Limb (tissue), 2 donors: ENCODE data around the gene ABLIM3.
A peak's percentile ranks its signal among the peaks of the same experiment; 100 is the strongest.

Experiments
- DNase-seq, 2 donors: peaks; one replicate each; pipeline ENCODE4 v3.0.0-alpha.2; 2016; ENCODE audit errors: extremely low spot score in 2 of 2

The ABLIM3 gene

DNA sequence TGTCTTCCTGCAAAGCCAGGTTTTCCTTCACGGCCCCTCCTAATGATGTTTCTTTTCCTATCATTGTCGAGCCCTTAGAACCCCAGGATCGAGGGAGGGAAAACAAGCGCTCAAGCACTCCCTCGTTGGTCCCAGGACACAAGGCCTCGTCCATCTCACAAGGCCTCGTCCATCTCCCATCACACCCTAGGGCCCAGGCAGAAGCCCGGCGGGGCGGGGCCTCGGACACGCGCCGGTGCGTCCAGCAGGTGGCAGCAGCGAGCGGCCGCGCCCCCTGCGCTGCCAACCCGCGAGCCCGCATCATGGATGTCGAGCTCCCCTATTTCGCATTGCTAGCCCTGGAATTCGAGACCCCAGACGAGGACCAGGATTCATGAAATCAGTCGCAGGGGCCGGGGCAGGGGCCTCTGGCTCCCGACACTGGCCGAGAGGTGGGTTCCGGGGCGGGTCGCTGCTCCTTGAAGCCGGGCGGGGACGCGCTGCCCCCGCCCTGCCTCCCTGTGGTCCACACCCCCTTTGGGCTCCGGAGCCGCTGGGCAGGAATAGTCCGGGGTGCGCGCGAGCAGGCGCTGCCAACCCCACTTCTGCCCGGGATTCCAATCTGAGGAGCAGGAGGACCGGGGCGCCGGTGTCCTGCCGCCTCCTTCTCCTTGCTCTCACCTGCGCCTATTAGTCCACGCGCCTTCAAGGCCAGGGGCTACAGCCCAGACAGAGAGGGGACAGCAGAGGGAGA, at the start of gene ABLIM3:
Gene ABLIM3, plus strand, starts transcription at position 270 of the 733 bp plus-strand sequence. CDS start 603 bp downstream, outside the sequence.
- DNase-seq = peak; percentile 40 to 89

DNA sequence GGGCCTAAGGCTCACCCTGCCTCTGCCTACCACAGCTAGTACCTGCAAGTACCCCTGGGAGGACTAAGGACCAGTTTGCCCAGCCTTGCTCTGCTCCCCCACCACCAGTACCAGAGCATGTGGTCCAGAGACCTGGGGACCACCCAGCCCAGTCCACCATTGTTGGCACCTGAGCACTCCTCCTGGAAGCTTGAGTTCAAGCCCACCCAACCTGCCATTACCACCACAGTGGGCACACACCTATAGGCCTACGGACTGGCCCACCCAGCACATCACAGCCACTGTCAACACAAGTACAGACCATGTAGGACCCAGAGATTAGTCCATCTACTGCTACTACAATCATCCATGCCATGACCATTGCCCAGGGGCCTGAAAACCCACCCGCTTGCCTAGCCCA, 47.7 kb upstream of the ABLIM3 start:
- DNase-seq = no peak

DNA sequence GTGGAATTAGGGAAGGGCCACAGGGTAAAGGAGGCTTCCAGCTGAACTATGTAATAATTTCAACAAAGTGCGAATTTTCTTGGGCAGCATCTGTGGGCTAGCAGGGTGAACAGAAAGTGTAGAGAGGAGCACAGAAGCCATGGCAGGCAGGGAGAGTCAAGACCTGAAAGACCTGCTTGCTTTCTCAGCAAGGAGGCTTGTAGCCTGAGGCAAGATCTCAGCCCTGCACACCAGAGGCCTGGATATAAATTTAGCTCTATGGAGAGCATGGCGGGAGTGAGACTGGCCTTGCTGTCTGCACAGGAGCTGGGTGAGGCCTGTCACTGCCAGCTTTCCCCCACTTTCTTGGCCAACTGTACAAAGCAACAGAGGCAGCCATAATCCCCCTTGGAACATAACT, 46.3 kb upstream of the ABLIM3 start:
- no peak for DNase-seq

GRCh38 chr5:149099920-149100319, 41.4 kb upstream of the ABLIM3 start:
- DNase-seq = no peak

DNA sequence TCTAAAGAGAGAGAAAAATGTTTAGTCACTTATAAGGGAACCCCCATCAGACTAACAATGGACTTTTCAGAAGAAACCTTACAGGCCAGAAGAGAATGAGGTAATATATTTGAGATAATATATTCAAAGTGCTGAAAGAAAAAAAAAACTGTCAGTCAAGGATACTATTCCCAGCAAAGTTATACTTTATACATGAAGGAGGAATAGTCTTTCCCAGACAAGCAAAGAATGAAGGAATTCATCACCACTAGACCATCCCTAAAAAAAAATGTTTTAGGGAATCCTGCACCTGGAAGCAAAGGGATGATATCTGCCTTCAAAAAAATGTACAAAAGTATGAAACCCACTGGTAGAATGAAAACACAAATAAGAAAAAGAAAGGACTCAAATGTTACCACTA, 41.0 kb upstream of the ABLIM3 start:
- no peak for DNase-seq

DNA sequence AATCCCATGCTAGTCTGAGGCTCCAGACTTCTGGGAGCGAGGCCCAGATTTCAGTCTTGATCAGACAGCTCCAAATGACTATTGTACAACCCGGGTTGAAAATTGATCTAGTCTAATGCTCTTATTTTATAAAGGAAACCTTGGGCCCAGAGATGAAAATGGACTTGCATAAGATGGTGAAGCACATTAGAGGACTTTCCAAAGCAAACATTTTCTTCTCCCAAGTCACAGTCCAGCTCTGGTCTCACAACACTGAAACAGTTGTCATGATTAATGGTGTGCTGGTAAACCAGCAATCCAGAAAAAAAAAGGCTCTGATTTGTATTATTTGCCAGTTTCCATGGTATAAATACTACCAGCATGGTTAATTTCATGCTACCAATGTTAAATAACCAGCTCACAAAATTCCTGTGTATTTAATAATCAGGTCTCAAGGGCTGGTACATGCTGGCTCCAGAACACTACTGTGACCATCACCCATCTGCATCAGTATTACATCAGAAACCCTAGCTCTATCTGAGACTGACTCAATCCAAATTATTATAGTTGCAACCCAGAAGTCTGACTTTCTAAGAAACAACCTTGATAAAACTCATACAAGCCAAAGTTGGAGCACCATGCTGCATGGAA, 32.5 kb upstream of the ABLIM3 start:
- no peak for DNase-seq

DNA sequence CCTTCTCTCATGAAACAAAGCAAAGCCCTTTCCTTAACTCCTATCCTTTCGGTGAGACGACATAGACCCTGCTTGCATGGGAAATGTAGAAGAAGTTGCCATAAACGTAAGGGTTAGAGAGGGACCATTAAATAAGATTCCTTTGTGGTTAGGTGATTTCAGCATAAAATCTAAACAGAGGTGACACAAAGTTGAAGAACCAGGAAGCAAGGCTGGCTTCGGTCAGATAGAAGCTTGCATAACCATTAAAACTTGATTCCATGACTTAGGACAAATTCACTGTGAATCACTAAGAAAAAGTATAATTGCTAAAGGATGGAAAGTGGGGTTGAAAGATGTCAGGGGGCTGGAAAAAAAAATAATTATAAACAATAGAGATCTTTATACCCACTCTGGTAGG, 30.9 kb upstream of the ABLIM3 start:
- no peak for DNase-seq

- DNase-seq = no peak
Measured at GRCh38 chr5:149113669-149114068, 27.6 kb upstream of the ABLIM3 start.

DNA sequence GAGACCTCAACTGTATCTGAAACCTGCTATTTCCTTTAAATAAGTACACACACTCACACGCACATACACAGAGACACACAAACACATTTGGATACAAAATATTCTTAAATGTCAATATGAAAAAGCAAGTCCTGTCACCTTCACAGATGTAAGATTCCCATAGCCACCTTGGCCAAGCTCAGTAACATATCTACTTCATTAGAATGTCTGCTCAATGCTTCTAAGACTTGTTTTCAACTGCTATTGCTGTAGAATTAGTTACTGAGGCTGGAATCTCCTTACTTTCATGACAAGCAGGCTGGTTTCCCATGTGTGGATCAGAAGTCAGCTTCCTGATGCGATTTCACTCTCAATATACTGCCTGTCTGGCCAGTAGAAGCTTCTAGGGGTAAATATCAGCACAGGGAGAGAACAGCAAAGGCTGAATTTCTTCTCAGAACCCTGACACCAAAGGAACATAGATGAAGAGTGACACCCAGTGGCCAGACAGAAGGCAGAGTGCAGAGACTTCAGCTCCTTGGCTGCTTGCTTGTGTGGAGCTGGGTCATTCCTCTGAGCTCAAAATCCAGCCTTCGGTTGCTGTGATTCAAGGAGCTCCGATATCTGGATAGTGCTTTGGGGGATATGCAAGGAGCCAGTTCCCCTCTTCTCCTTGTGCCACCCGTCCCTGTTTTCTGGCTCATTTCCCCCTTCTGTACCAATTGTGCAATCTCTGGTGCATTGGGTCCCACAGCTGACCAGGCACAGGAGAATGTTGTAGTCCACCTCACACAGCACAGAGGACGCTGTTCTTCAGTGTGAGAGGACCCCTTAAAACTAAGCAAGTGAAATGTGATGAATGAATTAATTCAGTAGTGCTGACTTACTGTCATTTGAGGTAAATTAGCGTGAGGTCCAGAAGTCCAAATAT, 26.6 kb upstream of the ABLIM3 start:
- DNase-seq = peak; percentile 72 to 81

DNA sequence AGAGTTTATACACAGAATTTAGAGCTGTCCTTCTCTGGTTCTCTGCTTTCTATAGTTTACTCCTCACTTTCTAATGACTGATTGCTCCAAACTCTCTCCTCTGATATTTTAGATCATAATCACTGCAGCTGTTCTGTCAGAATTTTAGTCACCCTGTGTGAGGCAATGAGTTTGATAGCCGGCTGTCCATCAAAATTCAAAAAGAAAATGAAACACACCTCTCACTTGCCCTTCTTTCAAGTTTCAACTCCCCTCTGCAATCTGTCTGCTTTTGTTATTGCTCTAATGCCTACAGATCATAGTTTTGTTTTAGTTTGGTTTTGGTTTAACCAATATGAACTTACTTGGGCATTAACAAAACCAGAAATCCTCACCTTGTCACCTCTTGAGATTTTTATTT, 23.3 kb upstream of the ABLIM3 start:
- DNase-seq = no peak

DNA sequence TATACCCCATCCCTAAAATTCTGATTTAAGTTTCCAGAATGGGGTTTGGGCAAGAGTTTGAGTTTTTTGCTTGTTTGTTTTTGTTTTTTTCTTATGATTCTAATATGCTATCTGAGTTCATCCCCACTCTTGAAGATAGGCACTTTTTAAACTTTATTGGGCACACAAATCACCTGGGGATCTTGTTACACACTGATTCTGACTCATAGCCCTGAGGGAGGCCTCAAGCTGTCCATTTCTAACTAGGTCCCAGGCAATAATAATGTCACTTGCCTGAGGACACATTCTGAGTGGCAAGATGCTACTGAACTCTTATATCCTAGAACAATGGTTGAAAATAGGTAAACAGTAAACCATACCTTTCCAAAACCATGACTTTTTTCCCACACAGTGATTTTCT, 22.8 kb upstream of the ABLIM3 start:
- DNase-seq = no peak

DNA sequence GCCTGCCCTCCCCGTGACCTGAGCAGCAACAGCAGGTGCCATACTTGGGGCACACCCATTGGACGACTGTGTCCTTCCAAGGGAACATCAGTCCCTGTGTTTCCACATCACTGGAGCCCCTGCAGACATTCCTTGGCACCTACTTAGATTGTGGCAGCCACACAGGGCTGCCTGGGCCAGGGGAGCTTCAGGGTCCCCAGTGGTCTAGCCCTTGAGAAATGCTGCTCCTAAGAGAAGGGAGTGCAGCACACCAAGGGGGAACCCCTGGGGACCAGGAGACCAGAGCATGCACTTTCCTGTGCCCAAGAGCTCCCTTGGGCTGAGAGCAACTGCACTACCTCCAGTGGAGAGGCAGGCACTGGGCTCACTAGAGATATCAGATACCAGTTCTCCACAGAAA, 20.1 kb upstream of the ABLIM3 start:
- DNase-seq = no peak

GRCh38 chr5:149123211-149123610, 18.1 kb upstream of the ABLIM3 start:
- no peak for DNase-seq

- DNase-seq = no peak
Measured at GRCh38 chr5:149125386-149125891, 15.9 kb upstream of the ABLIM3 start.

- no peak for DNase-seq
Measured at GRCh38 chr5:149126906-149127305, 14.4 kb upstream of the ABLIM3 start.

DNA sequence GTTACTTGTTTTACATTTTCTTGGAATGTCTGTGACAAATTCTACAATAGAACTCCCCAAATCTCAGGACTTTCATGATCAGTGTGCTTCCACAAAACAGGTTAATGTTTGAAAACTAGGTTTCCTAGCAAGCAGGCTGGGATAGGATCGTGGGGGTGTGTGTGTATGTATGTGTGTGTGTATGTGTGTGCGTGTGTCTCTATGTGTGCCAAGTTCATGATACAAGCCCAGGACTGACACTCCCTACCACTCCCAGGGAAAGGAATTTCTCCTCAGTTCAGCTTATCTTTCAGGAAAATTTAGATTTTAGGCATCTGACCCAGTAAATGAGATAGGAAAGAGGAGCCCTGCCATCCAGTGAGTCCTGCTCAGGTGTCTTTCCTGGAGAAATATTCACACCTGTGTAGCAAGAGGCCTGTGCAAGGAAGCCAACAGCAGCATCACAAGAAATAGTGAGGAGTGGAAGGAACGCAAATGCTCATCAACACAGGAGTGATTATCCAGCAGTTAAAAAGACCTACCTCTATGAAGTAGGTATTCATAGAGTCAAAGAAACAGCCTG, 13.8 kb upstream of the ABLIM3 start:
- DNase-seq = no peak

DNA sequence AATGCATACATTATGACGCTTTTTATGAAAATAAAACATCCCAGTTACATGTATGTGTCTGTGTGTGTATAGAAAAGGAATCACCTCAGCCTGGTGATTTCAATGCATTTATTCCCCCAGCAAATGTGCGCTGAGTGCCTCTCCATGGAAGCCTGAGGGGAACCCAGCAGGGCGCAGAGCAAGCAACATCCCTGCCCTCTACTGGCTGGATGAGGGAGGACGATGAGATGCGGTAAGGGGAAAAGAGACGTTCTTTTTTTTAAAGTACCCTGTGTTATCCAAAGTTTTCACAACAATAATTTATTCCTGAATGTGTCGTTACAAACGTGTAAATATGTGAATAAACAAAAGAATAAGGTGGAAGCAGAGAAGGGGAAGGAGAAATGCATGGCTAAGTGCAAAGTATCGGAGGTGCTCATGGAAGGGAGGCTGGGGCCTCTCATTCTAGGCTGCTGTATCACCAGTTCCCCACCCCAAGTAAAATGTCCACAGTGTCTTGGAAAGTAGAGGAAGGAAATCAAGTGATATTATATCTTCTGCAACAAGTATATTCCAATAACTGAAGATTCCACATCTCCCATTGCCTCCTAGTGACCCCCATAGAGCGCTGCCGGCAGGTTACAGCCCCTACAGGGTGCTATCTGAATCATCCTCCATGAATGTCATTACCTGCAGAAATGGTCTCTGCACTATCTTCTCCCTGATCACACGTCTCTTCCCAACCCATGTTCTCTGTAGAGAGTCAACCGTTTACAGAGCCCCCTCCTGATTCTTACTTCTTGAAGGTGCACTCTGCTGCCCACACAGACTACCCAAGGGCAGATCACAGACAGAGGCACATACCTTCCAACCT, 13.0 kb upstream of the ABLIM3 start:
- no peak for DNase-seq

DNA sequence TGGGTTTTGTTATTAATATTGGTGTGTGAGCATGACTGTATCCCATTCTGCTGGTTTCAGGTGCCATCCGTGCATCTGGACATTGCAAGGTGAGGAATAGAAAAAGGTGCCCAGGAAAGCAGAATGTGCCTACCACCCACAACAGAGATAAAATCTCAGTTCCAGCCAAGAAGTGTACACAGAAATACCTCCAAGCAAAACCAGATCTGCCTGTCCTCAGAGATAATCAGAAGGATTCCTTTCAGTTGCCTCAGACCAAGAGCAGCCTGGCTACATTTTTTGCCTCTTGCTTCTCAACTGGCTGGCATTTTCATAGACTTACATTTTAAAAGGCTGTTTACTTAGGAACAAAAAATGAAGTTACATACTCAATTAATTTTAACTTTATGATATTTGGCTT, 12.1 kb upstream of the ABLIM3 start:
- DNase-seq = no peak

DNA sequence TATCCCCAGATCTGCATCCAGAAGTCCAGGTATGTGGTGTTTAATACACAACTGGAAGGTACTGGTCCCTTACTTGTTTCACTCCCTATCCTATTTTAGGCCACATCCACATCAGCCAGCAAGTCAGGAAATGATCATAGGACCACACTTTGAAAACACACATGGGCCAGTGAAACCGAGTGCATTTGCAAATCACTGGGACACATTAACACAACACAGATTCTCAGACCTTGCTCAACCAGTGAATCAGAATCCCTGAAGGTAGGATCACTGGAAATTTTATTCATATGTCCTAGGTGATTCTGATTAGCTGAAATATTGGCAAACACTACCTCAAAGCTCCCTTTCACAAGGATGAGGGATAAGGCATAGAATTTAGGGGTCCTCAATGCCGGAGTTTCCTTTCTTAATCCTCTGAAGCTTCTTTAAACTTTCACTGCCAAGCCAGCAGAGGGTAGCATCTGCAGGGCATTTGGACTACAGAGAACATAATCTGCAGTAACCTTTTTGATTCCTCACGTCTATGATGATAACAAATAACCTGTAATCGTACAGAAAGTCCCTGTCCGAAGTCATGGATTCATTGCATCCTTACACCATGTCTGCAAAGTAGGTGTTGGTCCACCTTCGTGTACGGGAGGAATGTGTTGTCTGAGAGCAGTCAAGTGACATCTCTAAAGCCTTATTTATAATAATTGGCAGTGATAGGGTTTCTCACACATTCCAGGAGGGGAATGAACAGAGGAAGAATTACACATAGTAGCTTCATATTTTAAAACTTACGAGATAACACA, 11.0 kb upstream of the ABLIM3 start:
- DNase-seq = no peak

DNA sequence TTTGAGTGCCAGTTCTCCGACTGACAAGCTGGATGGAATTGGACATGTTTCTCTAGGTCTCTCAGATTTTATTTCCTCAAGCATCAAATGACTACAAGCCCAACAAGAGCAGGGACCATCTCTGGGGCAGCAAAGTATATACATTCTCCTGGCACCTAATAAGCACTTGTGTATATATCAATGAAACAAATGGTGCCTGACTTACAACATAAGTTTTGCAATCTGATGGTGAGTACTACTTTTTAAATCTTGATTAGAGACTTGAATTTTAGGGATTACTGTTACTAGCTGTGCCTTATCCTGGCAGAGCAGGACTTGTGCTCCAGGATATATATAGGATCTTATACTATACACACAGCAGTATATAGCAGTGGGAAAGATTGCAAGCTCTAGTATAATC, 8.8 kb upstream of the ABLIM3 start:
- no peak for DNase-seq
